MM.1S (cell line): ENCODE data around the gene ATP11B.

ENCODE experiments used
- EZH2phosphoT487 ChIP-seq: fragments of 300-600 bp; sonication (generic); IDR thresholded peaks from 2 replicates; pipeline ENCODE4 v1.6.1; 2018; ENCODE audit warnings: antibody characterized with exemption, low read length
- TF ChIP-seq, protein P1 (sequence below): fragments of 300-600 bp; sonication (generic); IDR thresholded peaks from 2 replicates; pipeline ENCODE4 v1.5.1; 2016; ENCODE audit warnings: antibody characterized with exemption, low read length, mixed read lengths

GRCh38 chr3:182783106-182783505 is 10.2 kb upstream of the ATP11B start:
- TF ChIP-seq, protein P1, sequence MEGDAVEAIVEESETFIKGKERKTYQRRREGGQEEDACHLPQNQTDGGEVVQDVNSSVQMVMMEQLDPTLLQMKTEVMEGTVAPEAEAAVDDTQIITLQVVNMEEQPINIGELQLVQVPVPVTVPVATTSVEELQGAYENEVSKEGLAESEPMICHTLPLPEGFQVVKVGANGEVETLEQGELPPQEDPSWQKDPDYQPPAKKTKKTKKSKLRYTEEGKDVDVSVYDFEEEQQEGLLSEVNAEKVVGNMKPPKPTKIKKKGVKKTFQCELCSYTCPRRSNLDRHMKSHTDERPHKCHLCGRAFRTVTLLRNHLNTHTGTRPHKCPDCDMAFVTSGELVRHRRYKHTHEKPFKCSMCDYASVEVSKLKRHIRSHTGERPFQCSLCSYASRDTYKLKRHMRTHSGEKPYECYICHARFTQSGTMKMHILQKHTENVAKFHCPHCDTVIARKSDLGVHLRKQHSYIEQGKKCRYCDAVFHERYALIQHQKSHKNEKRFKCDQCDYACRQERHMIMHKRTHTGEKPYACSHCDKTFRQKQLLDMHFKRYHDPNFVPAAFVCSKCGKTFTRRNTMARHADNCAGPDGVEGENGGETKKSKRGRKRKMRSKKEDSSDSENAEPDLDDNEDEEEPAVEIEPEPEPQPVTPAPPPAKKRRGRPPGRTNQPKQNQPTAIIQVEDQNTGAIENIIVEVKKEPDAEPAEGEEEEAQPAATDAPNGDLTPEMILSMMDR = no peak
- no peak for TF ChIP-seq EZH2phosphoT487
